Neural cell (in vitro differentiated cells): ENCODE data around the gene FGF10. TPM values are rescaled to one million over a fixed set of nuclear protein-coding genes. Genes with fewer than 3 reads are reported as not detected.

ENCODE experiments used
- H2AFZ ChIP-seq: fragments of 200-600, 300-800 bp; sonication (generic), shearing (Covaris generic); 2 replicates; pipeline ENCODE4 v1.6.0; 2014; ENCODE audit warnings: low read depth, mild to moderate bottlenecking, antibody characterized with exemption, low read length, moderate library complexity
- H3F3A ChIP-seq: fragments of 200-600 bp; shearing (Covaris generic); 2 replicates; pipeline ENCODE4 v1.6.1; 2016; ENCODE audit warnings: mild to moderate bottlenecking, moderate library complexity, mixed read lengths, antibody characterized with exemption, low read length; ENCODE audit not compliant: insufficient read depth, poor library complexity, severe bottlenecking
- H3K27ac ChIP-seq: fragments of 200-600, 300-800 bp; sonication (generic), shearing (Covaris generic); 2 replicates; pipeline ENCODE4 v1.5.1; 2014; ENCODE audit warnings: mild to moderate bottlenecking, low read length, moderate library complexity
- H3K27me3 ChIP-seq: fragments of 300-800, 200-600 bp; sonication (generic), shearing (Covaris generic); 2 replicates; pipeline ENCODE4 v1.6.0; 2014; ENCODE audit warnings: mild to moderate bottlenecking, low read depth, low read length, moderate library complexity; ENCODE audit not compliant: insufficient read depth
- H3K36me3 ChIP-seq: fragments of 300-800, 200-600 bp; sonication (generic), shearing (Covaris generic); 2 replicates; pipeline ENCODE4 v1.5.1; 2014; ENCODE audit warnings: mild to moderate bottlenecking, antibody characterized with exemption, low read length, moderate library complexity; ENCODE audit not compliant: insufficient read depth
- H3K4me2 ChIP-seq: fragments of 300-800, 200-600 bp; sonication (generic), shearing (Covaris generic); 2 replicates; pipeline ENCODE4 v1.6.0; 2014; ENCODE audit warnings: mild to moderate bottlenecking, low read length
- H3K4me3 ChIP-seq: fragments of 300-800, 200-600 bp; sonication (generic), shearing (Covaris generic); 2 replicates; pipeline ENCODE4 v1.5.1; 2014; ENCODE audit warnings: mild to moderate bottlenecking, low read length, moderate library complexity
- H3K79me2 ChIP-seq: fragments of 200-600 bp; shearing (Covaris generic); replicated peaks from 2 replicates; pipeline ENCODE4 v1.6.0; 2014; ENCODE audit warnings: mild to moderate bottlenecking, low read length, moderate library complexity; ENCODE audit not compliant: insufficient read depth
- H3K9ac ChIP-seq: fragments of 300-800, 200-600 bp; sonication (generic), shearing (Covaris generic); 2 replicates; pipeline ENCODE4 v1.6.1; 2016; ENCODE audit warnings: mild to moderate bottlenecking, low read length, mixed read lengths
- H3K9me2 ChIP-seq: fragments of 200-600 bp; shearing (Covaris generic); 2 replicates; pipeline ENCODE4 v1.6.1; 2016; ENCODE audit warnings: mild to moderate bottlenecking, low read length, mixed read lengths; ENCODE audit not compliant: insufficient read depth
- H3K9me3 ChIP-seq: fragments of 200-600, 300-800 bp; sonication (generic), shearing (Covaris generic); 2 replicates; pipeline ENCODE4 v1.6.1; 2016; ENCODE audit warnings: mild to moderate bottlenecking, mixed run types, low read length, moderate library complexity, mixed read lengths
- H4K20me1 ChIP-seq: fragments of 200-600 bp; shearing (Covaris generic); 2 replicates; pipeline ENCODE4 v1.6.1; 2016; ENCODE audit warnings: mild to moderate bottlenecking, mixed run types; ENCODE audit not compliant: insufficient read depth
- EP300 ChIP-seq: fragments of 450-650 bp; conservative IDR thresholded peaks from 2 replicates; pipeline ENCODE4 v1.6.1; 2014; ENCODE audit warnings: antibody characterized with exemption, mild to moderate bottlenecking, moderate library complexity; ENCODE audit not compliant: poor library complexity, severe bottlenecking
- EZH2 ChIP-seq: fragments of 200-600, 300-800 bp; shearing (Covaris generic), sonication (generic); IDR thresholded peaks from 2 replicates; pipeline ENCODE4 v1.6.1; 2014; ENCODE audit warnings: antibody characterized with exemption, low read length, borderline replicate concordance, mild to moderate bottlenecking; ENCODE audit not compliant: insufficient read depth, poor library complexity, severe bottlenecking
- MXI1 ChIP-seq: fragments of 450-650 bp; conservative IDR thresholded peaks from 2 replicates; pipeline ENCODE4 v1.6.1; 2014; ENCODE audit warnings: antibody characterized with exemption, mild to moderate bottlenecking; ENCODE audit not compliant: poor library complexity, severe bottlenecking
- POLR2AphosphoS5 ChIP-seq: IDR thresholded peaks from 2 replicates; pipeline ENCODE4 v1.6.1; 2012
- RAD21 ChIP-seq: fragments of 450-650 bp; conservative IDR thresholded peaks from 2 replicates; pipeline ENCODE4 v1.6.1; 2014; ENCODE audit warnings: antibody characterized with exemption, mild to moderate bottlenecking, moderate library complexity
- SMC3 ChIP-seq: fragments of 450-650 bp; conservative IDR thresholded peaks from 2 replicates; pipeline ENCODE4 v1.6.1; 2014; ENCODE audit warnings: antibody characterized with exemption, mild to moderate bottlenecking, moderate library complexity; ENCODE audit not compliant: poor library complexity
- TAF1 ChIP-seq: IDR thresholded peaks from 2 replicates; pipeline ENCODE4 v1.6.1; 2012; ENCODE audit warnings: low read depth
- polyA minus RNA-seq: library from RNA; depleted of rRNA, polyadenylated mRNA; stranded (reverse); fragments of >200 nt; gene quantifications from 2 replicates; pipeline ENCODE4 v1.2.3, GENCODE V29; 2014
- polyA plus RNA-seq: library from polyadenylated mRNA; depleted of rRNA; stranded (reverse); fragments of >200 nt; gene quantifications from 2 replicates; pipeline ENCODE4 v1.2.3, GENCODE V29; 2014
- TF ChIP-seq, protein P1 (sequence below): IDR thresholded peaks from 2 replicates; pipeline ENCODE4 v1.6.1; 2012; ENCODE audit warnings: borderline replicate concordance
- TF ChIP-seq, protein P2 (sequence below): fragments of 450-650 bp; IDR thresholded peaks from 2 replicates; pipeline ENCODE4 v1.5.1; 2014; ENCODE audit warnings: antibody characterized with exemption, mild to moderate bottlenecking, moderate library complexity; ENCODE audit not compliant: poor library complexity, severe bottlenecking

FGF10 gene
- not detected in 2 replicates for polyA plus RNA-seq
- not detected in 2 replicates for polyA minus RNA-seq

DNA sequence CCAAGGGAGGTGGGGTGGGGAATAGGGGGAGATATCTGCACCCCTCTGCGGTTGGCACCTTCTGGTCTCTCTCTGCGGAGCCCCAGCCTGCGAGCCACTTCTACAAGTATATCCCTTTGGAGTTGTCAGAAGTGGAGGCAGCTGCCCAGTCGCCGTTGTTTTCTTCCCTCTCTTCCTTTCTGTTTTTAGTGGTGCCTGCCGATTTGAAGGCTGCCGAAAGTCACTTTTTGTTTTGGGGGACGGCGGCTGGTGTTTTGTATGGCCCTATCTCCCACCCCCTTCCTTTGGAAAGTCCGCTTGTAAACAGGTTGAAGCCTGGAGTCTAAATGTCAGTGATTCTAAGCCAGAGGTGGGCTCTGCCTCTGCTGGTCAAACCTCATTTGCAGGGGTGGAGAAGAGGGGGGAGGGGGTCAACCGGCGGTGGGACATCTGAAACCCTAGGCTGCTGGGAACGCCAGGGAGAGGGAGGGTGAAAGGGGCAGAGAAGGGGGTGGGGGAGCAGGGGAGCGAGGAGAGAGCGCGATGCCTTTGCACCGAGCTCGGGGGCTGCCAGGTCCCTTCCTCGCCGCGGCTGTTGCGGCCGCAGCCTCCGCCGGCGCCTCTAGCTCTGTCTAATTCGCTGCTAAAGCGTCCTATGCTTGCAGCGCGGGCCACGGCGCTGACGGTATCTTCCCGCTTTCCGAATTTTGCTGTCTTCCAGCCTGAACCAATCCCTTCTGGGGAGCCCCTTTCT is at the start of gene FGF10:
FGF10 (minus strand) TSS at position 331 of the 733 bp plus-strand sequence. CDS start 738 bp downstream, outside the sequence.
- no peaks in the 10 kb centered on the region for H3K36me3 ChIP-seq
- H3K4me3 ChIP-seq: peak within 1 kb of the TSS; percentile 67
- H3K27ac ChIP-seq: no peak within 1 kb of the TSS
- no peaks in the 10 kb centered on the region for H3K9me2 ChIP-seq
- H3K9me3 ChIP-seq: no peaks in the 10 kb centered on the region
- no peaks in the 10 kb centered on the region for H4K20me1 ChIP-seq
- peak within 1 kb of the TSS; percentile 28 for H3K9ac ChIP-seq
- no peak within 1 kb of the TSS for H2AFZ ChIP-seq
- H3F3A ChIP-seq: no peaks in the 10 kb centered on the region
- no peaks in the 10 kb centered on the region for H3K79me2 ChIP-seq
- peak within 1 kb of the TSS; percentile 25 for H3K4me2 ChIP-seq
- H3K27me3 ChIP-seq: peaks cover 49% of the 10 kb centered on the region
- TF ChIP-seq EZH2 (no peak), RAD21 (peak; percentile 18)

DNA sequence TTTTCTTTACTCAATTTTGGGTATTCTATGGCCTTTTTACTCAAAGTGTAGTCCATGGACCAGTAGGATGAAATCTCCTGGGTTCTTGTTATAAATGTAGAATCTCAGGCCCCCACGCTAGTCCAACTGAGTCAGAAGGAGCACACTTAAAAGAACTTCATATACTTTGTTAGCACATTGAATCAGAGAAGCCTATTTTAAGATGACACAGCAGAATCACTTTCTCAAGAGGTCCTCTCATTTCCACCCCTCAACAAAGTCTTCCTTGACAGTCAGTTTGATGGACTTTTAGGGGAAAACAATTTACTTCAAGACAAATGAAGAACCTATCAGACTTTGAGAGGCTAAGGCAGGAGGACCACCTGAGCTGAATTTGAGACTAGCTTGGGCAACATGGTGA is 37.7 kb upstream of the FGF10 start:
- H3K4me2 ChIP-seq: no peak overlapping the region
- no peak overlapping the region for H3K9ac ChIP-seq
- H3K79me2 ChIP-seq: no peaks in the 10 kb centered on the region
- no peaks in the 10 kb centered on the region for H3K9me3 ChIP-seq
- no peaks in the 10 kb centered on the region for H3K9me2 ChIP-seq
- H3K36me3 ChIP-seq: no peaks in the 10 kb centered on the region
- H3K4me3 ChIP-seq: no peak overlapping the region
- no peak overlapping the region for H3K27ac ChIP-seq
- no peak overlapping the region for H2AFZ ChIP-seq
- no peaks in the 10 kb centered on the region for H3K27me3 ChIP-seq
- no peaks in the 10 kb centered on the region for H3F3A ChIP-seq
- H4K20me1 ChIP-seq: no peaks in the 10 kb centered on the region
- TF ChIP-seq TAF1 (no peak), POLR2AphosphoS5 (no peak), MXI1 (no peak)

DNA sequence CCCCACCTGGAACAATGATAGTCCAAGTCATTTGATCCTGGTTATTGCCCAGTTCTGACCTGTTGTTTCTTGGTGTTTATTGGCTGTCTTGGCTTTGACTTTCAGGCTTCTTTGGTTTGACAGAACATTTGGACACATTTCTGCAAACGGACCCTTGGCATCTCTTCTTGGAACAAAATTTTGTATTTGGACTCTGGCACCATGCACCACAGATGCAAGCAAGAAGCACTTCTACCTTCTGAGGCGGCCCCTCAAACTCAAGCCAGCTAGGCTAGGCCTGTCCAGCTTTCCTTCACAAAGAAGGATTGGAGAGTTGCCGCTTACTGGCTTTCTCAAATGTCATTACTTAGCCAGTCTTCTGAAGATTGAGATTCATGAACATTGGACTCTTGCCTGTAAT is 23.1 kb upstream of the FGF10 start:
- no peaks in the 10 kb centered on the region for H3F3A ChIP-seq
- H3K79me2 ChIP-seq: no peaks in the 10 kb centered on the region
- H3K4me3 ChIP-seq: no peak overlapping the region
- no peak overlapping the region for H3K9ac ChIP-seq
- no peaks in the 10 kb centered on the region for H3K9me2 ChIP-seq
- TF ChIP-seq EZH2 (no peak), MXI1 (no peak), EP300 (no peak), TAF1 (no peak), RAD21 (no peak), SMC3 (no peak), POLR2AphosphoS5 (no peak)
- TF ChIP-seq, protein P1, sequence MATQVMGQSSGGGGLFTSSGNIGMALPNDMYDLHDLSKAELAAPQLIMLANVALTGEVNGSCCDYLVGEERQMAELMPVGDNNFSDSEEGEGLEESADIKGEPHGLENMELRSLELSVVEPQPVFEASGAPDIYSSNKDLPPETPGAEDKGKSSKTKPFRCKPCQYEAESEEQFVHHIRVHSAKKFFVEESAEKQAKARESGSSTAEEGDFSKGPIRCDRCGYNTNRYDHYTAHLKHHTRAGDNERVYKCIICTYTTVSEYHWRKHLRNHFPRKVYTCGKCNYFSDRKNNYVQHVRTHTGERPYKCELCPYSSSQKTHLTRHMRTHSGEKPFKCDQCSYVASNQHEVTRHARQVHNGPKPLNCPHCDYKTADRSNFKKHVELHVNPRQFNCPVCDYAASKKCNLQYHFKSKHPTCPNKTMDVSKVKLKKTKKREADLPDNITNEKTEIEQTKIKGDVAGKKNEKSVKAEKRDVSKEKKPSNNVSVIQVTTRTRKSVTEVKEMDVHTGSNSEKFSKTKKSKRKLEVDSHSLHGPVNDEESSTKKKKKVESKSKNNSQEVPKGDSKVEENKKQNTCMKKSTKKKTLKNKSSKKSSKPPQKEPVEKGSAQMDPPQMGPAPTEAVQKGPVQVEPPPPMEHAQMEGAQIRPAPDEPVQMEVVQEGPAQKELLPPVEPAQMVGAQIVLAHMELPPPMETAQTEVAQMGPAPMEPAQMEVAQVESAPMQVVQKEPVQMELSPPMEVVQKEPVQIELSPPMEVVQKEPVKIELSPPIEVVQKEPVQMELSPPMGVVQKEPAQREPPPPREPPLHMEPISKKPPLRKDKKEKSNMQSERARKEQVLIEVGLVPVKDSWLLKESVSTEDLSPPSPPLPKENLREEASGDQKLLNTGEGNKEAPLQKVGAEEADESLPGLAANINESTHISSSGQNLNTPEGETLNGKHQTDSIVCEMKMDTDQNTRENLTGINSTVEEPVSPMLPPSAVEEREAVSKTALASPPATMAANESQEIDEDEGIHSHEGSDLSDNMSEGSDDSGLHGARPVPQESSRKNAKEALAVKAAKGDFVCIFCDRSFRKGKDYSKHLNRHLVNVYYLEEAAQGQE: no peak
- TF ChIP-seq, protein P2, sequence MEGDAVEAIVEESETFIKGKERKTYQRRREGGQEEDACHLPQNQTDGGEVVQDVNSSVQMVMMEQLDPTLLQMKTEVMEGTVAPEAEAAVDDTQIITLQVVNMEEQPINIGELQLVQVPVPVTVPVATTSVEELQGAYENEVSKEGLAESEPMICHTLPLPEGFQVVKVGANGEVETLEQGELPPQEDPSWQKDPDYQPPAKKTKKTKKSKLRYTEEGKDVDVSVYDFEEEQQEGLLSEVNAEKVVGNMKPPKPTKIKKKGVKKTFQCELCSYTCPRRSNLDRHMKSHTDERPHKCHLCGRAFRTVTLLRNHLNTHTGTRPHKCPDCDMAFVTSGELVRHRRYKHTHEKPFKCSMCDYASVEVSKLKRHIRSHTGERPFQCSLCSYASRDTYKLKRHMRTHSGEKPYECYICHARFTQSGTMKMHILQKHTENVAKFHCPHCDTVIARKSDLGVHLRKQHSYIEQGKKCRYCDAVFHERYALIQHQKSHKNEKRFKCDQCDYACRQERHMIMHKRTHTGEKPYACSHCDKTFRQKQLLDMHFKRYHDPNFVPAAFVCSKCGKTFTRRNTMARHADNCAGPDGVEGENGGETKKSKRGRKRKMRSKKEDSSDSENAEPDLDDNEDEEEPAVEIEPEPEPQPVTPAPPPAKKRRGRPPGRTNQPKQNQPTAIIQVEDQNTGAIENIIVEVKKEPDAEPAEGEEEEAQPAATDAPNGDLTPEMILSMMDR: no peak
- H3K36me3 ChIP-seq: no peaks in the 10 kb centered on the region
- no peaks in the 10 kb centered on the region for H4K20me1 ChIP-seq
- no peaks in the 10 kb centered on the region for H3K27me3 ChIP-seq
- no peaks in the 10 kb centered on the region for H3K9me3 ChIP-seq
- no peak overlapping the region for H2AFZ ChIP-seq
- no peak overlapping the region for H3K27ac ChIP-seq
- H3K4me2 ChIP-seq: no peak overlapping the region
